Glomerular visceral epithelial cell (primary cell): Measurements from ENCODE around the gene MEGF11.

ENCODE experiments used
- DNase-seq: peaks from one replicate; pipeline ENCODE4 v3.0.0-alpha.2; 2016; ENCODE audit errors: extremely low spot score

The MEGF11 gene

DNA sequence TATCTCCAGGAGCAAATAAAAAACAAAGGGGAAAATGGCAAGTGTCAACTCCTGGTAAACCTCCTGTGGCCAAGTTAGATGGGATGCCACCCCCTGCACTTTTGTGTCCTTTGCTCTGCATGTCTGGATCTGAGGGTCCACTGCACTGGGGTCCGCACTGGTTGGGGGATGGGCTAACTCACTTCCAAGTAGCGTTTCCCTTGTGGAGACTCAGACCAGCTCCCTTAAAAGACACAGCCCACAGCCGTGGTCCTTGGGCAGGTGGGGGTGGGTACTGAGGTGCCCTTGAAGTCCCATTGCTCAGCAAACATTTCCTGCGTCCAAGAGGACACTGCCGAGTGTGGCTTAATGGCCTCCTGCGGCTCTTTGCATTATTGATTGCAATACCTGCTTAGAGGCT, 188.2 kb downstream of the MEGF11 start:
- no peak for DNase-seq

DNA sequence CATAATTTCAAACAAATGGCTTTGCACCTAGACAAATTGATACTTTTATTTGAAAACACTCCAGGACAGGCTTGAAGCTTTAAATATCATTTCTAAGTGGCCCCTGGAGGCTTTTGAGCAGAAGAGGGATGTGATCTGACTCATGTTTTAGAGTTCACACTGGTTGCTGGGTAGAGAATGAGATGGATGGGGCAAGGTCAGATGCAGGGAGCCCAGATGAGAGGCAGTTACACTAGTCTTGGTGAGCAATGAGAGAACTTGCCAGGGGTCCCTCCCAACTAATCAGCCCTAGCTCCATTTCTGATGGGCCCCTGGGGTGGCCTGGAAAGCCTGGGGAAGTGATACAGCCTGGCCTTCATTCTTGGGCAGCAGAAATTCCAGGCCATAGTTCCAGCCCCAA, 190.4 kb downstream of the MEGF11 start:
- no peak for DNase-seq

DNA sequence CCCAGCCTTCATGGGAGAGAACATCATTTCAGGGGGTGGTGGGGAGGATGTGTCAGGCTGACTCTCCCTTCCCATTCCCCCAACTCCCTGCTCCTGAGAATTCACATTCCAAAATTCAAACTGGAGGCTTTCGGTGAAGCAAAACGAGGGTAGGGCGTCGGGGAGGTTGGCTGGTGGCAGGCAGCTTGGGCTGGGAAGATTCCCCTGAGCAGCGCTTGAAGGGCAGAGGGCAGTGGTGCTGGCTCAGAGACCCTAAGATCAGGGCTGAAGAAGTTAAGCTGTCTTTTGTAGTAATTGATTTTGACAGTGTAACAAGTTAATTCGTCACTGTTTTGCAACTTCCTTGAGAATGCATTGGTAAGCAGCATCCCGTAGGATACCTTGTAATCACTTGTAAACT, 196.5 kb downstream of the MEGF11 start:
- DNase-seq: no peak

DNA sequence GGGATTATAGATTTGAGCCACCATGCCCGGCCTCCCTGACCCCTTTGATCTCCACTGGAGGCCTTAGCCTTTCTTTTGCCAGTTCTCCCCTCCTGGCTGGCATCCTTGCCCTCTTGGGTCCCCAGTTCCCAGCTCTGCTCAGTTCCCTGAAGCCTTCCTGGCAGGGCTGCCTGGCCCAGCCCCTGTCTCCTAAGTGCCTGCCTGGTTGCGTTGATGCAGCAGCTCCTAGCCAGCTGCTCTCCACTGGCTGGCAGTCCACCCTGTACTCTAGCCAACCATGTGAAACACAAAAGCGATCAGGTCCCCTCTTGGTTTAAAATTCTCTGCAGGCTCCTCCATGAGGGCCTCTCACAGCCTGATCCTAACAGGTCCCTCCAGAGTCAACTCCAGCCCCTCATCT, 199.6 kb downstream of the MEGF11 start:
- no peak for DNase-seq

DNA sequence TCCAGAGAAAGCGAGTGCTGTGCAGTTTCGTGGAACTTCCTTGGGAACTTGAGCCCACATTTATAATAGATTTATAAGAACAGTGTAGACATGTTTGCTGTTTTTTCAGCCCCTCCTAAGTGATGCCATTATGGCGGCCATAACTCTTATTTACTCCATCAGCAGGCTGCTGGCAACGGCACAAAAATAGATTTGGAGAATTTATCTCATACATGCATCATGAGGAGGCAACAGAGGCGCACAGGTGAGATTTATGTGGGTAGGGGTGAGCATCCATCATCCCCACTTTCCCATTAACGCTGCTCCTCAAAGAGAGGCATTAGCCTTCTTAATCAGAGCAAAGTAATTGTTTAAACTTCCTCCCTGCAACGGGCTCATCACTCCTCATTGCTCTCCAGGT, 201.7 kb downstream of the MEGF11 start:
- no peak for DNase-seq

DNA sequence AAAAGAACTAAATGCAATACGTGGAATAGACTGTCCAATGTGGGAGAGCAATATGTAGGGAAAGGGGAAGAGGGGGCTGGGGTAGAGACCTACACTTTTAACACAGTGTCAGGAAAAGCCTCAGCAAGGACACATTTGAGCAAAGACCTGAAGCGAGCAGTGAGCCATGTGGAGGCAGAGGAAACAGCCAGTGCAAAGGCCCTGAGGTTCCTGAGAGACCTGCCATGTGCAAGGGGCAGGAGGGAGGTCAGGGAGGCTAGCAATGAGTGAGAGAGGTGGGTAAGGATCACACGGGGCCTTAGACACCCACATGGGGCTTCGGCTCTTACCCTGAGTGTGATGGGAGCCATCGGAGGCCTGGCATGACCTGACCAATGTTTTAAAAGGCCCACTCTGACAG, 203.3 kb downstream of the MEGF11 start:
- DNase-seq: no peak

DNA sequence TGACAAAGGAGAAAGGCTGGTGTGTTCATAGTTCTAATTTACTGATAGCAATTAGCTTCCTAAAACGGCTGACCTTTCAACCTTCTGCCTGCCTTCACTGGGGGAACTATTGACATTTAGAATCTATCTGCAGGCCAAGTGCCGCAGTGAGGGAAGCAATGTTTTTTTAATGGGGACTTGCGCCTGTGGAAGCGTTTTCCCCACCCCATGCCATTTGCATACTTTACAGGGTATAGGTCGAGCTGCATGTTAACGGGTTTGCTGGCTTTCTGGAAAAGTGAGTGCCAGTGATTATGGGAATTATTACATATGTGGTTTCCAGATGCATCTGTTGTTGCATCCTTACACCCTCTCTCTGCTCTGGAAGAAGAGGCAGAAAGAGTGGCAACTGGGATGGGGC, 204.2 kb downstream of the MEGF11 start:
- no peak for DNase-seq

DNA sequence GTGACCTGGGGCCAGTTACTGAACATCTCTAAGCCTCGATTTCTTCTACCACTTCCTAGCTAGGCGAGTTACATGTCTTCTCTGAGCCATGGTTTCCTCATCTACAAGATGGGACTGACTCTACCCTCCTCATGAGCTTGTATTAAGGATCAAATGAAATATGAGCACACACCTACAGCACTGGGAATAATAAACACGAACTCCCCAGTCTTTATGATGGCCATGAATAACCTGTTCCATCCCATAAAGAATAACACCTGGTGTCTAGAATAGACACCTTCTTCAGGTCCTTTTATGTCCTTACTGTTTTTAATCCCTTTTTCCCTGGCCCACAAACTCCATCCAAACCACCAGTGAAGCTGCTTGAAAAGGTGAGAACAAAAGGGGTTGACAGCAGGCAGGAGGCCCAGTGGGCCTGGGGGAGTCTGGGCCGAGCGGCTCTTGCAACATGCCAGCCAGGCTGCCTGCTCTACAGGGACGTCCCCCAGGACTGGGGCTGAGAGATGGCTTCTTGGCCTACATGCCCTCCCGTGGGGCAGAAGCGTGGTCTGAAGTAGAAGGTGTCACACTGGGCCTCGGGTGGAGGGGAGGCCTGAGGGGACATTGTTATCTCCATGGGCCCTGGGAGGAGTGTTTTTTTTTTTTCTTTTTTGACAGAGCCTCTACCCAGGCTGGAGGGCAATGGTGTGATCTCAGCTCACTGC, 206.1 kb downstream of the MEGF11 start:
- DNase-seq: no peak

DNA sequence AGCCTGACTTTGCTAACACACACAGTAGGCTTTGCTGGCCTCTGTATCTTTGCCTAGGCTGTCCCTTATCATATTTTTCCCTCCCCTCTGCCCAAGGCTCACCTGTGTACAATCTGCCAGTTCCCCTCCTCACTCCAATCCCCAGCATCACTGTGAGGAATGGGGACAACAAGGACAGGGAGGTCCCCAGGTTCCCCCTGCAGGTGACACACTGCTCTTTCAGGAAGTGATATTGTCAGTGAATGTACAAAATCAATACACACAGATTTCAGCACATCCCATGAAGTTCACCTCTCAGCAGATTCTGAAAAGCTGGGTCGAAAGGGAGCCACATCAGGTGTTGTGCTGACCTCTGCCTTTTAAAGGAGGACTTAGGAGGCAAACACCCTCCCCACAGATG, 206.8 kb downstream of the MEGF11 start:
- DNase-seq: no peak

DNA sequence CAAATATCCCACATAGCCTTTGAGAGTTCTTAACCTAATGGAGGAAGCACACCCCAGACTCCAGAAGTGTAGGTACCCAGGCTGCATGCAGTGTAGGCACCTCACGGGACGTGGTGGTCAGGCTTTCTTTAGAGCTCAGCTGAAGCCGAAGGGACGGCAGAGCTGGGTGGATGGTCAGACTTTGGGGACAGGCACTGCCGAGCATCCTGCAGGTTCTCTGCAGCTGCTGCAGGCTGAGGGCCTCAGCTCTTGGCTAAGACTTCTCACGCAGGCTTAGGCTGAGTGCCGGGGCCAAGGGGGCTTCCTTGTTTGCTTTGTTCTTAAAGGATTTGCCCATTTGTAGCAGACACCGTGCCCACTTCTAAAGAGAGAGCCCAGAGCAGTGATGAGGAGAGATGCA, 207.2 kb downstream of the MEGF11 start:
- no peak for DNase-seq

DNA sequence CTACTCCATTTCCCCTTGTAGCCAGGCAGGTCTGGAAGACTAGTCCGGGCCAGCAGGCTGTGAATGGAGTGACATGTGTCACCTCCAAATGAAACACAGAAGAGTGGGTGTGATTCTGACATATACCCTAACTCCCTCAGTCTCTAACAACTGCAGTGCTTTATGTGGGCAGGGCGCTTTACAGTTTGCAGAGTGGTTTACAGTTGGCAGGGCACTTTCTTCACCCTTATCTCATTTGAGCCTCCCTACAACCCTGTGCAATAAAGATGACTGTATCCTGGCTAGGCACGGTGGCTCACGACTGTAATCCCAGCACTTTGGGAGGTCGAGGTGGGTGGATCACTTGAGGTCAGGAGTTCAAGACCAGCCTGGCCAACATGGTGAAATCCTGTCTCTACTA, 208.0 kb downstream of the MEGF11 start:
- DNase-seq: no peak

DNA sequence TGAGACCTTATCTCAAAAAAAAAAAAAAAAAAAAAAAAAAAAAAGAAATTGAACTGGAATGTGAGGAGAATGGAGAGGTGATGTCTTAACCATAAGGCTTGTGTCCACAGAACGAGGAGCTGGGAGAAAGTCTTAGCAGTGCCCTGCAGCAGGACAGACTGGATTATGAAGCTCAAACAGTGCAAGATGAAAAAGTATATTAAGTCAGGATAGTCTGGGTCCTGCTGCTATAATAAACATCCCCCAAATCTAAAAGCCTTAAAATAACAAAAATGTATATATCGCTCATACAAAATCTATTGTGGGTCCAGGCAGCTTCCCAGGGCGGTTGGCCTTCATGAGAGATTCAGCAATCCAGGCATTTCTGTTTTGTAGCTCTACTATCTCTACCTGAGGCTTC, 208.7 kb downstream of the MEGF11 start:
- no peak for DNase-seq

DNA sequence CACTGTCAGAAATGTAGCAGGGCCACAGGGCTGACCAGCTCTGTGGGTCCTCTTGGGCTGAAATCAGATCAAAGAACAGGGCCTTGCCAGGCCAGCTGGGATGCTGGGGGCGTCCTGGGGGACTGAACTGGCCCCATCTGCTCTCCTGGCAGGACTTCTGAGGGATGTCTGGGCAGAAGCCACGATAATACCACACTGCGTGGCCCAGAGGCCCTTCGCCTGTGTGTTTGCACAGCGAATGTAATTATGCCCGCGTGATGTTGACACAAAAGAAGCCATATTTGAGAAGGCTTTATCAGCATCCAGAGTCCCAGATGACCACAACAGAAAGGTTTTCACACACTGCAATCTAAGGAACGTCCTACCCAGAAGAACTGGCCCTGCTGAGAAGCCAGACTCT, 210.3 kb downstream of the MEGF11 start:
- no peak for DNase-seq

DNA sequence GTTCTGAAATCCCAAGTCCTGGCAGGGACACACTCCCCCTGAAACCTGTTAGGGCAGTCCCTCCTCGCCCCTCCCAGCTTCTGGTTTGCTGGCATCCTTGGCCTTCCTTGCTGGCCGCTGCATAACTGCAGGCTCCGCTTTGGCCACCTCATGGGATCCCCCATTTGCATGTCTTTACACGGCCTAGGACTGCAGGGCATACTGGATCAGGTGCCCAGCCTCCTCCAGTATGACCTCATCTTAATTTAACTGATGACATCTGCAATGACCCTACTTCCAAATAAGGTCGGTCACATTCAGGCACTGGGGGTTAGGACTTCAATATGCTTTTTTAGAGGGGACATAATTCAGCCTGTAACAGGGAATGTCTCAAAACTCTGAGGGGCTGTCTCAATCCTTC, 210.9 kb downstream of the MEGF11 start:
- no peak for DNase-seq

DNA sequence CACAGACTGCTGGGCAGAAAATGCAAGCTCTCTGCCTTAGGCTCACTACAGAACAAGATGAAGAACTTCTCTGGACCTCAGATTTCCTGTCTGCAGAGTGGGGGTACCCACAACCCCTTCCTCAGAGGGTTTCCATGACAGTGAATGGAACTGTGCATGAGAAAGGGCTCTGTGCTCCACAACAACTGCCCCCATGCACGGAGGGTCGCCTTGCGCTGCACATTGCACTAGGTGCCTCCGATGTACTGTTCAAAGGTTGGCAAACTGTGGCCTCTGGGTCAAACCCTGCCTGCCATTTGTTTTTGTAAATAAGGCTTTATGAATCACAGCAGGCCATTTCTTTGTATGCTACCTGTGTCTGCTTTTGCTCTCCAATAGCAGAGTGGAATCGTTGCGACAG, 212.3 kb downstream of the MEGF11 start:
- no peak for DNase-seq

DNA sequence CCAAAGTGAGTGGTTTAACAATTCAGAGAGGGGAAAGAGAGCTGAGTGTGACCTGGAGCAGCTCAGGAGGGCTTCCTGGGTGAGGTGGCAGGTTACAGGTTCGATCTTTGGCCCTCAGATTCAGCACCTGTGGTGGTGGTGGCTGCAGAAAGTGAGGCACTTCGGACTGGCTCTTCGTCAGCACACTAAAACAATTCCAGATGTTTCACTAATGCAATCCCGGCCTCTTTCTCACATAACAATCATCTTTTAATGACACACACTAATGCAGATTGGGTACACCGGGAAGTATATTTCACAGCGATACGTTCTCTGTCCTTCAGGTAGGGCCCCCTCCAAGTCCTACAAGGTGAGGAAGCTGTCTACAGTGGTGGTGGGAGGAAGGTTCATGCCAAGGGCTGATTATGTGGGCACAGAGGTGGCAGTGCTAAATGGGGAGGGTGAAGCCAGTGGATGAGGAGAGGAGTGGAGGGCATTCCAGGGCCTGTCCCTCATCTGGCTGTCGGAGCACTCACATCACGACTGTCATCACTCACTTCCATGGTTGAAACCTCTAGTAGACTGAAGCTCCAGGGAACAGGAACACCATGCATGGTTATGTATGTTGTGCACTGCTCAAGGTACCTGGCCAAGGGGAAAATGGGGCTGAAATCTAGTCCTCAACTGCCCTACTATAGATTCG, 213.2 kb downstream of the MEGF11 start:
- no peak for DNase-seq

DNA sequence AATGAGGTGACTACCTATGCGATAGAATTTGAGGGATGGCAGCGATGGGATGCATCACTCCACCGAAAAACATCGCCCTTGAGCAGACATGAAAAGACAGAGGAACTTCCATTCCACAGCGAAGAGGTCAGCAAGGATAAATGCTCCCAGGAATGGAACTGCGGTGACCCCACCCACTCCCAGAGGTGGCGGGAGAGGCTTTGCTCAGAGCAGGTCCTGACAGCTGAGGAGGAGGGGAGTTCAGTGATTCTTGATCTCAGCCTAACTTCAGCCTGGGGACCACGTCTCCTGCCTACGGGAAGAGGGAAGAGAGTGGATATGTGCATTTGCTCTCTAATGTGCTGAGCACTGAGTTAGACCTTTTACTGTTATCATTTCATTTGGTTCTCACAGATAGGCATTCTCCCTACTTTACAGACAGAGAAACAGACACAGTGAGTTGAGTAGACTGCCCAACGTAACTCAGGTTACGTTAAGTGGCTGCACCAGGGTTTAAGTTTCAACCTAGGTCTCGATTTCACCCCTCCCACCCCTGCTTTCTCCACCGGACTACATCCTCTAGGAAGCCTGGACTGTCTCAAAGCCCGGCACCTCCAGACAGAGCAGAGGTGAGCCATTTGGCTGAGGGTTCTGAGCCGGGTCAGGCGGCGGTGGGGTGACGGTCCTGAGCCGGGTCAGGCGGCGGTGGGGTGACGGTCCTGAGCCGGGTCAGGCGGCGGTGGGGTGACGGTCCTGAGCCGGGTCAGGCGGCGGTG, 214.3 kb downstream of the MEGF11 start:
- DNase-seq: no peak

DNA sequence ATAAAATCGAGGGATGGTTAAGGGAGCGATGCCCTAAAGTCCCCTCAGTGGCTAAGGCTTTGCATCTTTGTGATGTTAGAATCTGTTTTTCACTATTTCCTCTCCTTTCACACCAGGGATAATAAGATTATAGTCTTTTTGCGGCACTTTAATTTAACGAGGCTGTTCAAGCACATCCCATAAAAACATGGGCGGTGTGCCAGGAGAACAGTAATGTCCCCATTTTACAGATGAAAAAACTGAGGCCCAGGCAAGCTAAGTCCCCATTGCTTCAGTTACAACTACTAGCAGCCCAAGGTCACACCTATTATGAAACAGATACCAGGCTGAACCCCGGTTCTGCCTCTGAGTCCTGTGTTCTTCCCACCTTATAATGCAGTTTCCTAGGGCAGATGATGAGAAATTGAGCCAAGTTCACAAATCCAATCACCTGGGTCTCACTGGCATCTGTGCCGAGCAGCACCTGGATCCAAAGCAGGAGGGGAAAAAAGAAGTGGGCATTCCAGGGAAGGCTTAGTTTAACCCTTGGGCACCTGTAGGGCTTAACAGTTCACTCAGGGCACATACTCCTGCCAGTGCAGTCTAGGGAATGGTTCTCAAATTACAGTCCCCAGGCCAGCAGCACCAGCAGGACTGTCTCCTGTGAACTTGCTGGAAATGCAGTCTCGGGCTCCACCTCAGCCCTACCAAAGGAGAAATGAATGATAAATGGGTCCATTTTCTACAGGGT, 215.0 kb downstream of the MEGF11 start:
- no peak for DNase-seq

DNA sequence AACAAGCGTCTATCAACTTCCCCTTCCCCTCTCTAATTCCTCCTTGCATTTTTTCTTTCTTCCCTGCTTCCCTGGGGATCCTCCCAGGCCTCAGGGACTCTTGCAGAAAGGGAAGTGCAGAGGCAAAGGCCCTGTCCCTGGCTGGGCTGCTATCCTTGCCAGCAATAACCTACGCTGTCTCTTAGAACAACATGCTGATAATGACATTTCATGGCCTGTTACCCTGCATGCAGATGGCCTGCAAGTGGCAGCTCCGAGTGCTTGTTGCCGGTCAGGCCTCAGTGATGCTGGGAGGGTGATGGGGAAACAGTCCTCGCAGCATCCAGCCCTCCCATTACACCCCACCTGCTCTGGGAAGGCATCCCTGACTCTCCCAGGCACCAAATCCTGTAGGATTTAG, 216.7 kb downstream of the MEGF11 start:
- DNase-seq: no peak

DNA sequence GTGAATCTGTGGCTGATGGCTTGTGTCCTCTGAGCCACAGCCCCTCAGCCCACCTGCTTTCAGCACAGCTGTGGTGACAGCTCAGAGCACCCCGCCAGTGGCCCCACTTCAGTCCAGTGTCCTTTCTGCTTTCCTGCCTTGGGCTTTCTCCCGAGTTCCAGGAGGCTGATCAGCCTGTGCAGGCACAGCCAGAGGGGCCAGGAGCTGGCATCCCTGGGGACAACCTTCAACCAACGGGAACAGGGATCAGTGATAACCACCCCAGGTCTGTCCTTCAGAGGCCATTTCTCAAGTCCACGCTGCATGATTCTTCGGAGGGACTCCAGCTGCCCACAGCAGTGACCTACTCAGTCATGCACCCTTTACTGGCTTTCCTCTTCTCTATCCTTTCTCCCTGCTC, 217.6 kb downstream of the MEGF11 start:
- DNase-seq: no peak

DNA sequence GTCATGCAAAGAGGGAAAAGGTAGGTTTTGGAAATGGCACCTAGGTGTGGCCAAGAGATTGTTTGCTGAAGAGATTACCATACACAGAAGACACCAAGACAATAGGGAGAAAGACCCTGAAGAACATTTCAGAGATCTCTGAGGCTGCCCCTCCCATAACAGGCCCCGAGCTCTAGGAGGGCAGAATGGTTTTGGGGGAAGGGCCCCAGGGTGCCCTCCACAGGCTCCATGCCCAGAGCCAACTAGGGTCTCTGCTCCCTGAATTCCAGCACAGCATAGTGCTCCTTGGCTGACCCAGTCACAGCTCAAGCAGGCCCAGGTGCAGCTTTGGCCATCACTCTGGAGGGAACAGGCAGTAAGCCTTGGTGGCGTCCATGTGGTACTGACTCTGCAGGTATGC, 220.4 kb downstream of the MEGF11 start:
- DNase-seq: no peak

DNA sequence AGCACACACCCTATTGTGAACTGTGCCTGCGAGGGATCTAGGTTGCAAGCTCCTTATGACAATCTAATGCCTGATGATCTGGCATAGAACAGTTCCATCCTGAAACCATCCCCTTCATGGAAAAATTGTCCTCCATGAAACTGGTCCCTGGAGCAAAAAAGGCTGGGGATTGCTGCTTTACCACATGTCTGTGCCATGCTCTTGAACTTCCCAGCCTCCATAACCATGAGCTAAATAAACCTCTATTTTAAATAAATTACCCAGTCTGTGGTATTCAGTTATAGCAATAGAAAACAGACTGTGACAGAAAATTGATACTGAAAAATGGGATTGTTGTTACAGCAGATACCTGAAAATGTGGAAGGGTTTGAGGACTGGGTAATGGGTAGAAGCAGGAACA, 221.5 kb downstream of the MEGF11 start:
- DNase-seq: no peak
